ENCODE data around the gene HDAC9.

GRCh38 chr7:18511351-18512140, 16.0 kb downstream of the HDAC9 start:
- TF ChIP-seq ARNTL (CRISPR knock-in tag; IDR thresholded peaks at IDR 0.05; ENCODE audit: borderline replicate concordance, low read depth) = no peak
- TF ChIP-seq ZFP3 (CRISPR knock-in tag; IDR thresholded peaks at IDR 0.05) = no peak

Measured in SK-N-SH treated with all-trans-retinoic acid at 6 μM for 48 hours (cell line).